Ecto neural progenitor cell (in vitro differentiated cells): ENCODE measurements around the gene TJP1.
"Not testable (repeated sequence)": the region's sequence is repeated elsewhere in the genome, so short reads cannot be mapped to it uniquely, and the experiment has no call there.

ENCODE experiments used
- DNase-seq: peaks from one replicate; pipeline ENCODE4 v3.0.0-alpha.2; 2018; ENCODE audit warnings: low spot score

TJP1 gene

GRCh38 chr15:29799859-29800258 lies 22.4 kb downstream of the TJP1 start:
- no peak for DNase-seq

DNA sequence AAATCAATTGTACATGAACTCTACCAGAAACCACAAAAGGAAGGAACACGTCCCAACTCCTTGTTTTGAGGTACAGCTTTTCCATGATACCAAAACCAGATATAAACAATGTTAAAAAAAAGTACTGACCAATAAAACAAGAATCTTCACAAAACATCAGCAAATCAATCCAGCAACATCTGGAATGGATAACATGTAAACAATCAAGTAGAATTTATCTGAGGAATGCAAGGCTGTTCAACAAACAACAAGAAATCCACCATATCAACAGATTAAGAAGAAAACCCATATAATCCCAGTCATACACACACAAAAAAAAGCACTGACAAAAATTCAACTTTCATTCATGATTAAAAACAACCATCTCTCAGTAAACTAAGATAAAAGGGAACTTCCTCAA lies 26.7 kb downstream of the TJP1 start:
- DNase-seq, result no peak

GRCh38 chr15:29792426-29793159 lies 29.7 kb downstream of the TJP1 start:
- no peak for DNase-seq

- DNase-seq, result no peak
Measured at GRCh38 chr15:29790607-29791006, 31.7 kb downstream of the TJP1 start.

DNA sequence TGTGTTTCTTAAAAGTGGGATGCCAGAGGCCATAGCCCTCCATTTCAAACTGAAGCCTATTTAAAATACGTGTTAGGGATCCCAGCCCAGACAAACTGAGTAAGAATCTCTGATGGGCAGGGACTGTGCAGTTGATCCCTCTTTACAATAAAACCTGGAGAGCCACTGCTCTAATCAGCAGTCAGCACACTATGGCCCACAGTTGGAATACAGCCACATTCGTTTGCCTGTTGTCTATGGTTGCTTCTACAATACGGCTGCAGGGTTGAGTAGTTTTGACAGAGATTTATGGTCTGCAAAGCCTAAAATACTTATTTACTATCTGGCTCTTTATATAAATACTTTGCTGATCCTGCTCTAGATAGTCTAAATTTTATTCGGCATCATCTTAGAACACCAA lies 32.4 kb downstream of the TJP1 start:
- no peak for DNase-seq

DNA sequence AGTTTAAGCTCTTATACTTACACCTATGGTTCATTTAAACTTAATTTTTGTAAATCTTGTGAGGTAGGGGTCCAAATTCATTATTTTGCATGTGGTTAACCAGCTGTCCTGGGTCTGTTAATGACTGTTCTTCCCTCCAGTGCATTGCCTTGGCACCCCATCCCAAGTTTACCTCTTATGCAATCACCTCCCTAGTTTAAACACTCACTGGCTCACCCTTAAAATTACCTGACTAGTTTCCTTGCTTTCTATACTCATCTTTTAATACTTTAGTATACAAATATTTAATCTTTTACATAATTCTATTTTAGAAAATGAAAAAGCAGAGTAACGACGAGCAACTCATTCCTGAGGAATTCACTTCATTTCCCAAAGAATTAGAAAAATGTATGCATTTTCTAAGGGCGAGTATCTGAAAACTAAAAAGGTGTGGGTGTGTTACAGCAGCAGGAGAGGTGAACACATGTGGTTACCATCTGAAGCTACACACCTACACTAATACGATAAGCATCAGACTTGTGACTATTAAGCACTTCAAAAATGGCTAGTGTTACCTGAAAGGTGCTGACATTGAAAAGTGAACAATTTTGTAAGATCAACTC lies 33.7 kb downstream of the TJP1 start:
- DNase-seq, result no peak

GRCh38 chr15:29787767-29788166 lies 34.5 kb downstream of the TJP1 start:
- DNase-seq, result no peak

DNA sequence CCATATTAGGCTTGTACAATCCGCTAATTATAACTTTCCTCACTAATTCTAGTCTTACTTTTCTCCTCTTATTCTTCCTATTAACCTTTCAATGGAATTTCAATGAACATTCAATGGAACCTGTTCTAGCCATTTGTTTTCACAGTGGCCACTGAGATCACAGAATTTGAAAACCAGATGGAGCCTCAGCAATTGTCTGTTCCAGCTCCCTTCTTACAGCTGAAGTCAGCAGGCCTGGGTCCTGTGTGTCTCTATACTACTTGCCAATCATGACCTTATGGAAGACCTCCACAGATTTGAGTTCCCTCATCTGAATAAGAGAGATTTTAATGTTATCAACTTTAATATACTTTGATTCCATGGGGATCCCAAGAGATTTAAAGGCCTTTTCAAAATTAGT lies 36.6 kb downstream of the TJP1 start:
- DNase-seq, result no peak

GRCh38 chr15:29785136-29785535 lies 37.1 kb downstream of the TJP1 start:
- DNase-seq, result no peak

GRCh38 chr15:29784413-29784812 lies 37.9 kb downstream of the TJP1 start:
- DNase-seq, result no peak

DNA sequence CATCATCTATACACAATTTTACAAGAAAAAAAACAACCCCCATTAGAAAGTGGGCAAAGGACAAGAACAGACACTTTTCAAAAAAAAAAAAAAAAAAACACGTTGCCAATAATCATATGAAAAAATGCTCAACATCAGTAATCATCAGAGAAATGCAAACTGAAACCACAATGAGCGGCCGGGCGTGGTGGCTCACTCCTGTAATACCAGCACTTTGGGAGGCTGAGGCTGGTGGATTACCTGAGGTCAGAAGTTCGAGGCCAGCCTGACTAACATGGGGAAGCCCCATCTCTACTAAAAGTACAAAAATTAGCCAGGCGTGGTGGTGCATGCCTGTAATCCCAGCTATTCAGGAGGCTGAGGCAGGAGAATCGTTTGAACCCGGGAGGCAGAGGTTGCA lies 39.5 kb downstream of the TJP1 start:
- DNase-seq, result not testable (repeated sequence)

- no peak for DNase-seq
Measured at GRCh38 chr15:29778382-29778781, 43.9 kb downstream of the TJP1 start.

DNA sequence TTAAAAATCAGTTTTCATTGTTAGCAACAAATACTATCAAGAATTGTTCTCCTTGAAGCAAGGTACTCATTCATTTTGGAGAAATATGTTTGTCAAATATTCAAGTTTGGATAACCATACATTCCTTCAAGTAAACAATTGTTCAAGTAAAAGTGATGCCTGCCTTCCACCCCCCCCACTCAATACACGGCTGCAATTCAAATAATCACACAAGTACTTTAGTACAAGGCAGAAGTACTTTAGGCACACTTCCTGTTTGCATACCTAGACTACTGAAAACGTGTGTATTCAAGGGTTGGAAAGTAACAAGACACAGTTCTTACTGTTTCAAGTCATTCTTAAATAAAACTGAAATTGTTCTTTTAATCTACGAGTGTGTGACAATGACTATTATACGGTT lies 45.4 kb downstream of the TJP1 start:
- DNase-seq, result no peak

- DNase-seq, result no peak
Measured at GRCh38 chr15:29774900-29775299, 47.4 kb downstream of the TJP1 start.

DNA sequence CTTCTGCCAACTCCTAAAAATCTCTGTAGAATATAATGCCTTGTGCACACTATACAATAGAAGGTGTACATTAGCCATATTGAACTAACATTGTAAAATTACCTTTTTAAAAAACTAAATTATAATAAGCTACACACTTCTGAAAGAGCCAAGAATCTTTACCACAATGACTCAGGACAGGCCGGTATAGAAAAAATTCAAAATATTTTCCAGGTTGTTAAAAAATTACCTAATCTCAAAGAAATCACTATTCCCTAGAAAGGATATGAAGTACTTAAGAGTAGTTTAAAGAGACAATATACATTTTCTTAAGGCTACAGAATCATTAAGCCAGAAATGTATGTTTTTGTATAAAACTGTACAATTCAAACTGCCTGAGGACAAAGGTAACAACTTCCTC lies 48.5 kb downstream of the TJP1 start:
- DNase-seq, result no peak

GRCh38 chr15:29773000-29773399 lies 49.3 kb downstream of the TJP1 start:
- no peak for DNase-seq

DNA sequence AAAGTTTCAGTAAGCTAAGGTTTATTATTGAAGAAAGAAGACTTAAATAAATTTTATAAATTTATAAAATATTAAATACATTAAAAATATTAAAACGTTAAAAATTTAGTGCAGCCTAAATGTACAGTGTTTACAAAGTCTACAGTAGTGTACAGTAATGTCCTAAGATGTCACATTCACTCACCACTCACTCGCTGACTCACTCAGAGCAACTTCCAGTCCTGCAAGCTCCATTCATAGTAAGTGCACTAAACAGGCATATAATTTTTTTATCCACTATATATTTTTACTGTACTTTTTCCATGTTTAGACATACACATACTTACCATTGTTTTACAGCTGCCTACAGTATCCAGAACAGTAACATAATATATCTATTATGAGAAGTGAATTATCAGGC lies 51.5 kb downstream of the TJP1 start:
- no peak for DNase-seq

GRCh38 chr15:29765898-29766527 lies 56.3 kb downstream of the TJP1 start:
- no peak for DNase-seq

GRCh38 chr15:29765234-29765841 lies 56.9 kb downstream of the TJP1 start:
- DNase-seq, result no peak

DNA sequence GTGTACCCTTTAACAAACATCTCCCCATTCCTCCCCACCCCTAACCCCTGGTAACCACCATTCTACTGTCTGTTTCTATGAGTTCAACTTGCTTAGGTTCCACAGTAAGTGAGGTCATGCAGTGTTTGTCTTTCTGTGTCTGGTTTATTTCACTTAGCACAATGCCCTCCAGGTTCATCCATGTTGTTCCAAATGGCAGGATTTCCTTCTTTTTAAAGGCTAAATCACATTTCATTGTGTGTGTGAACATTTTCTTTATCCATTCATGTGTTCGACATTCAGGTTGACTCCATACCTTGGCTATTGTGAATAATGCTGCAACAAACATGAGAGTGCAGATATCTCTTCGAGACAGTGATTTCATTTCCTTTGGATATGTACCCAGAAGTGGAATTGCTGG lies 62.7 kb downstream of the TJP1 start:
- DNase-seq, result no peak

- DNase-seq, result no peak
Measured at GRCh38 chr15:29756358-29757267, 65.7 kb downstream of the TJP1 start.

DNA sequence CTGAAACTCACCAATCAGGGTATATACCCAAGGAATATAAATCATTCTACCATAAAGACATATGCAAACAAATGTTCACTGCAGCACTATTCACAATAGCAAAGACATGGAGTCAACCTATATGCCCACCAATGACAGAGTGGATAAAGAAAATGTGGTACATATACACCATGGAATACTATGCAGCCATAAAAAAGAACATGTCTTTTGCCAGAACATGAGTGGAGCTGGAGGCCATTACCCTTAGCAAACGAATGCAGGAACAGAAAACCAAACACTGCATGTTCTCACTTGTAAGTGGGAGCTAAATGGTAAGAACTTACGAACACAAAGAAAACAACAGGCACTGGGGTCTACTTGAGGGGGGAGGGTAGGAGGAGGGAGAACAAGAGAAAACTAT lies 68.3 kb downstream of the TJP1 start:
- DNase-seq, result not testable (repeated sequence)
